MM.1S (cell line): ENCODE data around the gene LYPD5.

Source experiments
- EZH2 ChIP-seq: fragments of 300-600 bp; sonication (generic); optimal IDR thresholded peaks from 2 replicates; pipeline ENCODE3; 2017; ENCODE audit warnings: low read depth, mild to moderate bottlenecking, antibody characterized with exemption, low read length, mixed read lengths
- EZH2phosphoT487 ChIP-seq: fragments of 300-600 bp; sonication (generic); IDR thresholded peaks from 2 replicates; pipeline ENCODE4 v1.6.1; 2018; ENCODE audit warnings: antibody characterized with exemption, low read length
- TF ChIP-seq, protein P1 (sequence below): fragments of 300-600 bp; sonication (generic); IDR thresholded peaks from 2 replicates; pipeline ENCODE4 v1.5.1; 2016; ENCODE audit warnings: antibody characterized with exemption, low read length, mixed read lengths

DNA sequence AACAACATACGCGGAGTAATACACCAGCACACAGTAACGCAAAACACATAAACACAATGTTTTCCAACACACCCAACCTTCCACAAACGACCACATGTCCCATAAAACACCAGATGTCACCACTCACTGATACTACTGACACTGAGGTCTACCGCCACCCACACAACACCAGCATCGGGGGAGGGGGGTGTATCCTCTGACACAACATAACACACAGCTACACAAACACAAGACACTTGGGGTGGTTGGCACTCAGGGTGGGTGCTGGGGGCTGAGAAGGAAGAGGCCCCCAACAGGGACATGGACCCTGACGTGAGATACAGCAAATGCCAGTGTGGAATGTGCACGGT is 20.0 kb downstream of the LYPD5 start:
- TF ChIP-seq, protein P1, sequence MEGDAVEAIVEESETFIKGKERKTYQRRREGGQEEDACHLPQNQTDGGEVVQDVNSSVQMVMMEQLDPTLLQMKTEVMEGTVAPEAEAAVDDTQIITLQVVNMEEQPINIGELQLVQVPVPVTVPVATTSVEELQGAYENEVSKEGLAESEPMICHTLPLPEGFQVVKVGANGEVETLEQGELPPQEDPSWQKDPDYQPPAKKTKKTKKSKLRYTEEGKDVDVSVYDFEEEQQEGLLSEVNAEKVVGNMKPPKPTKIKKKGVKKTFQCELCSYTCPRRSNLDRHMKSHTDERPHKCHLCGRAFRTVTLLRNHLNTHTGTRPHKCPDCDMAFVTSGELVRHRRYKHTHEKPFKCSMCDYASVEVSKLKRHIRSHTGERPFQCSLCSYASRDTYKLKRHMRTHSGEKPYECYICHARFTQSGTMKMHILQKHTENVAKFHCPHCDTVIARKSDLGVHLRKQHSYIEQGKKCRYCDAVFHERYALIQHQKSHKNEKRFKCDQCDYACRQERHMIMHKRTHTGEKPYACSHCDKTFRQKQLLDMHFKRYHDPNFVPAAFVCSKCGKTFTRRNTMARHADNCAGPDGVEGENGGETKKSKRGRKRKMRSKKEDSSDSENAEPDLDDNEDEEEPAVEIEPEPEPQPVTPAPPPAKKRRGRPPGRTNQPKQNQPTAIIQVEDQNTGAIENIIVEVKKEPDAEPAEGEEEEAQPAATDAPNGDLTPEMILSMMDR: no peak
- TF ChIP-seq EZH2 (no peak), EZH2phosphoT487 (no peak)
